Activated naive CD4-positive, alpha-beta T cell treated with anti-CD3 and anti-CD28 coated beads, Interleukin-2, amount 50 U/mL, for 16 hours (primary cell): ENCODE results near the gene CHST6.
A peak's percentile ranks its signal among the peaks of the same experiment; 100 is the strongest.
"Not testable (repeated sequence)": the region's sequence is repeated elsewhere in the genome, so short reads cannot be mapped to it uniquely, and the experiment has no call there.

Source experiments
- DNase-seq: peaks from one replicate; pipeline ENCODE4 v3.0.0-alpha.2; 2020

Gene CHST6

GRCh38 chr16:75495076-75495674 is at the start of gene CHST6:
Gene CHST6, minus strand, starts transcription at chr16:75495441. Its CDS starts 15,613 bp downstream, at chr16:75479828.
- DNase-seq = peak; percentile 23

- DNase-seq = not testable (repeated sequence)
Observed at GRCh38 chr16:75542462-75542861, 47.2 kb upstream of the CHST6 start.

GRCh38 chr16:75541236-75541635 is 46.0 kb upstream of the CHST6 start:
- no peak for DNase-seq

- DNase-seq = not testable (repeated sequence)
Observed at GRCh38 chr16:75538882-75539565, 43.8 kb upstream of the CHST6 start.

- no peak for DNase-seq
Observed at GRCh38 chr16:75537776-75538175, 42.5 kb upstream of the CHST6 start.

GRCh38 chr16:75535901-75536300 is 40.7 kb upstream of the CHST6 start, which contains the start of gene CHST5:
Gene CHST5, minus strand, starts transcription at chr16:75536108. Its CDS starts 5,724 bp downstream, at chr16:75530384.
- no peak for DNase-seq

GRCh38 chr16:75535211-75535843 is 40.1 kb upstream of the CHST6 start:
- DNase-seq = no peak

- DNase-seq = no peak
Observed at GRCh38 chr16:75534560-75535205, 39.4 kb upstream of the CHST6 start.

- DNase-seq = no peak
Observed at GRCh38 chr16:75532791-75533190, 37.5 kb upstream of the CHST6 start.

- no peak for DNase-seq
Observed at GRCh38 chr16:75532142-75532765, 37.0 kb upstream of the CHST6 start.

GRCh38 chr16:75529959-75530358 is 34.7 kb upstream of the CHST6 start:
- no peak for DNase-seq

- no peak for DNase-seq
Observed at GRCh38 chr16:75529056-75529905, 34.0 kb upstream of the CHST6 start.

GRCh38 chr16:75527825-75528299 is 32.6 kb upstream of the CHST6 start:
- no peak for DNase-seq

GRCh38 chr16:75526032-75526790 is 31.0 kb upstream of the CHST6 start:
- DNase-seq = no peak

- no peak for DNase-seq
Observed at GRCh38 chr16:75519175-75519574, 23.9 kb upstream of the CHST6 start.

GRCh38 chr16:75516189-75516966 is 21.1 kb upstream of the CHST6 start:
- DNase-seq = peak; percentile 30

- DNase-seq = no peak
Observed at GRCh38 chr16:75514296-75514695, 19.1 kb upstream of the CHST6 start.

- DNase-seq = no peak
Observed at GRCh38 chr16:75506574-75506973, 11.3 kb upstream of the CHST6 start.

GRCh38 chr16:75506107-75506506 is 10.9 kb upstream of the CHST6 start:
- DNase-seq = no peak

- DNase-seq = no peak
Observed at GRCh38 chr16:75503801-75504200, 8.6 kb upstream of the CHST6 start.
